Measurements from ENCODE around the gene DMRTB1.

- TF ChIP-seq CTCF (conservative IDR thresholded peaks at IDR 0.05; ENCODE audit: low read depth, low read length), result no peak
- TF ChIP-seq MAFK (IDR thresholded peaks at IDR 0.05; ENCODE audit: low read depth, low read length), result no peak
- no peak for TF ChIP-seq RAD21 (IDR thresholded peaks at IDR 0.05; ENCODE audit: low read length)
Measured at GRCh38 chr1:53481456-53481855, 22.3 kb downstream of the DMRTB1 start.
